ENCODE data around the gene SHISA4.
"Not testable (repeated sequence)": the region's sequence is repeated elsewhere in the genome, so short reads cannot be mapped to it uniquely, and the experiment has no call there.

SHISA4 gene

GRCh38 chr1:201888282-201889089 is at the start of gene SHISA4:
TSS of gene SHISA4 (plus strand) at chr1:201888898. CDS start at chr1:201888995, 97 bp downstream.
- peak within 1 kb of the TSS in 16 of 21 experiments; percentile 4 to 81 (median 58) for H3K27ac ChIP-seq
- peak within 1 kb of the TSS; percentile 42 to 68 (median 63) for H3K4me3 ChIP-seq

GRCh38 chr1:201839089-201839488 is 49.6 kb upstream of the SHISA4 start:
- H3K4me3 ChIP-seq, H3K27ac ChIP-seq: not testable (repeated sequence)

GRCh38 chr1:201840055-201840454 is 48.6 kb upstream of the SHISA4 start:
- Histone ChIP-seq H3K27ac (no peak overlapping the region), H3K4me3 (no peak overlapping the region)

- no peak overlapping the region for H3K27ac ChIP-seq
- H3K4me3 ChIP-seq: no peak overlapping the region
Measured at GRCh38 chr1:201840490-201840889, 48.2 kb upstream of the SHISA4 start.

GRCh38 chr1:201841265-201841912 is 47.3 kb upstream of the SHISA4 start:
- H3K27ac ChIP-seq: no peak overlapping the region
- H3K4me3 ChIP-seq: no peak overlapping the region

GRCh38 chr1:201842472-201843027 is 46.1 kb upstream of the SHISA4 start:
- Histone ChIP-seq H3K4me3 (no peak overlapping the region), H3K27ac (no peak overlapping the region)

GRCh38 chr1:201845331-201846083 is 43.2 kb upstream of the SHISA4 start:
- Histone ChIP-seq H3K4me3 (no peak overlapping the region), H3K27ac (no peak overlapping the region)

GRCh38 chr1:201847150-201847549 is 41.5 kb upstream of the SHISA4 start:
- no peak overlapping the region for H3K27ac ChIP-seq
- H3K4me3 ChIP-seq: no peak overlapping the region

GRCh38 chr1:201848230-201848629 is 40.5 kb upstream of the SHISA4 start:
- Histone ChIP-seq H3K4me3 (no peak overlapping the region), H3K27ac (no peak overlapping the region)

- H3K4me3 ChIP-seq: no peak overlapping the region
- peak overlapping the region in 5 of 21 experiments; percentile 1 to 40 (median 12) for H3K27ac ChIP-seq
Measured at GRCh38 chr1:201849372-201850052, 39.2 kb upstream of the SHISA4 start.

GRCh38 chr1:201850053-201850397 is 38.7 kb upstream of the SHISA4 start:
- Histone ChIP-seq H3K27ac (peak overlapping the region in 5 of 21 experiments; percentile 1 to 59 (median 18)), H3K4me3 (no peak overlapping the region)

GRCh38 chr1:201851949-201852348 is 36.7 kb upstream of the SHISA4 start:
- H3K27ac ChIP-seq: no peak overlapping the region
- H3K4me3 ChIP-seq: no peak overlapping the region

GRCh38 chr1:201856722-201857121 is 32.0 kb upstream of the SHISA4 start:
- not testable (repeated sequence) for H3K4me3 ChIP-seq, H3K27ac ChIP-seq

- Histone ChIP-seq H3K4me3 (no peak overlapping the region), H3K27ac (no peak overlapping the region)
Measured at GRCh38 chr1:201859424-201859823, 29.3 kb upstream of the SHISA4 start.

- no peak overlapping the region for H3K4me3 ChIP-seq
- H3K27ac ChIP-seq: no peak overlapping the region
Measured at GRCh38 chr1:201861448-201861847, 27.2 kb upstream of the SHISA4 start.

GRCh38 chr1:201870397-201870796 is 18.3 kb upstream of the SHISA4 start:
- Histone ChIP-seq H3K27ac (no peak overlapping the region), H3K4me3 (no peak overlapping the region)

- Histone ChIP-seq H3K4me3 (no peak overlapping the region), H3K27ac (no peak overlapping the region)
Measured at GRCh38 chr1:201874672-201875071, 14.0 kb upstream of the SHISA4 start.

- Histone ChIP-seq H3K4me3 (no peak overlapping the region), H3K27ac (no peak overlapping the region)
Measured at GRCh38 chr1:201876148-201876818, 12.4 kb upstream of the SHISA4 start.

- H3K27ac ChIP-seq: no peak overlapping the region
Measured at GRCh38 chr1:201877877-201878401, 10.8 kb upstream of the SHISA4 start.

More at GRCh38 chr1:201877877-201878401, 10.8 kb upstream of the SHISA4 start:
- no peak overlapping the region for H3K4me3 ChIP-seq

All from skin epidermis (tissue), 12 donors.